GM19455 (cell line): ENCODE results near the gene PCYOX1L.

Experiments
- ATAC-seq: cut with Tn5 transposase; IDR thresholded peaks from one replicate; pipeline ENCODE4 v1.9.1; 2021; ENCODE audit not compliant: unreplicated experiment

The PCYOX1L gene

GRCh38 chr5:149367249-149367971 lies 9.6 kb downstream of the PCYOX1L start:
- ATAC-seq: peak; percentile 73

DNA sequence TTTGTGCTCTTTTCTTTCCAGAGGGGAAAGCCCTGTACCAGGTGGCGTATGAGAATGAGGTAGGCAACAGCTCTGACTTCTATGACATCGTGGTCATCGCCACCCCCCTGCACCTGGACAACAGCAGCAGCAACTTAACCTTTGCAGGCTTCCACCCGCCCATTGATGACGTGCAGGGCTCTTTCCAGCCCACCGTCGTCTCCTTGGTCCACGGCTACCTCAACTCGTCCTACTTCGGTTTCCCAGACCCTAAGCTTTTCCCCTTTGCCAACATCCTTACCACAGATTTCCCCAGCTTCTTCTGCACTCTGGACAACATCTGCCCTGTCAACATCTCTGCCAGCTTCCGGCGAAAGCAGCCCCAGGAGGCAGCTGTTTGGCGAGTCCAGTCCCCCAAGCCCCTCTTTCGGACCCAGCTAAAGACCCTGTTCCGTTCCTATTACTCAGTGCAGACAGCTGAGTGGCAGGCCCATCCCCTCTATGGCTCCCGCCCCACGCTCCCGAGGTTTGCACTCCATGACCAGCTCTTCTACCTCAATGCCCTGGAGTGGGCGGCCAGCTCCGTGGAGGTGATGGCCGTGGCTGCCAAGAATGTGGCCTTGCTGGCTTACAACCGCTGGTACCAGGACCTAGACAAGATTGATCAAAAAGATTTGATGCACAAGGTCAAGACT lies 10.3 kb downstream of the PCYOX1L start:
- ATAC-seq: no peak

DNA sequence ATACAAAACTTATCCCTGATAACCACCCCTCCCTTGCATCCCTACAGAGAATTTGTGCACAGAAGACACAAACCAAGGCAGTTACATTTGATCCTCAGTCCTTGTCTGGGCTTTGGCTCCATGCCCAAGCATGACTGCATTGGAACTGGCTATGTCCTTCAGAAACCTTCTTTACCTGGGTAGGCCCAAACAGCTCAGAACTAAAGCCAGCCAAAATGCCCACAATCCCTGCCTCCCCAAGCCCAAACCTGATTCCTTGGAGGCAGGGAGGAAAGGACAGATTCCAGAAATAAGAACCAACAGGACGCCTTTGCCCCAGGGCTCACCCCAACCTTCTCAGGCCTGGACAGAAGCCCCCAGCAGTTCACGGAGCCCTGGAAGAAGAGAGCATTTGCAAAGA lies 13.0 kb downstream of the PCYOX1L start:
- no peak for ATAC-seq

GRCh38 chr5:149371296-149371962 lies 13.6 kb downstream of the PCYOX1L start:
- peak; percentile 76 for ATAC-seq

DNA sequence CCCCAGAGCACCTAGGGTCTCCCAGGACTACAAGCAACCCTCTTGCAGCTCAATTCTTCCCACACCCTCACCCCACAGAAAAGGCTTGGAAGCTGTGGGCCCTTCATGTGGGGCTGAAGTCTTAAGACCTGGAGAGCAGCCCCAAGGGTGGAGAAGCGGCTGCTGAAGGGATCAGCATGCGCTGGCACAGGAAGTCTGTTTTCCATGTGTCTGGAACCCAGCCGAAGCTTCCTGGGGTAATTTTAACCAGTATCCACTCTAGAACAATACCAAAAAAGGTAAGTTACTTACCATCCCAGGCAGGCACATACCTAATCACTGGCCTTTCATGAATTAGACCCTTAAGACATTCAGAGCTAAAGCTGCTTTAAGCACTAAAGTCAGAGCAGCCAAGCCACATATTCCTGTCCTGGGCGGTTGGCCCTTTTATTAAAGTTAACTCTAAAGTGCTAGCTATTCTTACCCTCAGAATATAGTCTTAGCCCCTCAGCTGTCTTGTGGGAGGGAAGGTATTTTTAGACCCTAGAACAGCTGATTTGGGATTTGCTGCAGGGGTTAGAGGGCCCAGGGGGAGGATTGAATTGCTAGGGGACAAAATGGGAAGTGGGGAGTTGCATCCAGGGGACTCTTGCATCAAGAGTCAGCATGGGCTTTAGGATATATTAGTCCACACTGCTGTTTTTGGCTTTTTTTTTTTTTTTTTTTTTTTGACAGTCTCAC lies 14.4 kb downstream of the PCYOX1L start:
- ATAC-seq: no peak

- ATAC-seq: no peak
Measured at GRCh38 chr5:149372932-149373331, 15.1 kb downstream of the PCYOX1L start.

DNA sequence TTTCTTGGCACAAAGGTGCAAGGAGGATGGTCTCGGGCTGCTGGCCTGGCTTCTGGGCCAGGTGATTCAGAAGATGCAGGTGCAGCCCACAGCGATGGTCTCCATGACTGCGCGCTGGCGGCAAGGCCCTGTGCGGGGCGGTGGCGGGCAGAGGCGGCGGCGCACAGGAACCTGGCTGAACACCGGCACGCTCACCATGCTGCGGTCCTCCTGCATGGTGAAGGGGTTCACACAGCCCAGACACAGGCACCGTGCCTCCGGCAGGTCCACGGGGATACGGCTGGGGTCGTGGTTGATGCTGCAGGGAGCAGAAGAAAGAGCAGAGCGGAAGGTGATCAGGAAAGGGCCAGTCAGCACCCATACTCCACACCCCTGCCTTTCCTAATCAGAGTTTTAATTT lies 16.5 kb downstream of the PCYOX1L start:
- ATAC-seq: no peak

DNA sequence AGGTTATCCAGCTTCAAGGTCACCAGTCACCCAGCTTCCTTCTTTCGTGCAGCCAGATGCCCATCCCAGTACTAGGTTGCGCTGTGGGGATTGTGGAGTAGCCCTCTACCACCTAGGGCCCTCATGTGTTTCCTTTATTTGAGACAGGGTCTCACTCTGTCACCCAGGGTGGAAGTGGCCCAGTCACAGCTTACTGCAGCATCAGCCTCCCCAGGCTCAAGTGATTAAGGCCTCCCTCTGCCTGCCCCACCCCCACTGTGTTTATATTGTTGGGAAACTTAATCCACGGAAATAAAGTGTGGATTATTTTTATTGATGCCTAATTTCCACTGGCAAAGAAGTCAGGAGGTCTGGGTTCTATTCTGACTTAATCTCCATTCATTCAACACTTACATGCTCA lies 17.0 kb downstream of the PCYOX1L start:
- no peak for ATAC-seq

GRCh38 chr5:149375434-149375833 lies 17.6 kb downstream of the PCYOX1L start:
- ATAC-seq: no peak

DNA sequence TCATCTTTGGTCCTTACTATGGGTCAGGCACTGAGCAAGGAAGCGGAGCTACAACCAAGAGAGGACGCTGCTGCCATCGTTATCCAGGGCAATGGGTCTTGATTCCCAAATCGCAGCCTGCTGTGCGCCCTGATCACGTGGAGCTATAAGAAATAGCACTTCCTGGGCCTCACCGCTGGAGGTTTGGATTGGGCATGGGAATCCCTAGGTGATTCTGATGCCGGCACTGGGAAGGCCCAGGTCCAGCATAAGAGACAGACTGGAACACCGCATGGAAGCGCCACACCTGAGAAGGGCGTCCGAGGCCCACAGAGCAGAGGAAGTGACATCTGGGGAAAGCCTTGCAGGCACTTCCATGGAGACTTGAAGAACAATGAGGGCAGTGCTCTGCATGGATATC lies 18.3 kb downstream of the PCYOX1L start:
- no peak for ATAC-seq

GRCh38 chr5:149376711-149377447 lies 19.0 kb downstream of the PCYOX1L start:
- ATAC-seq: no peak

DNA sequence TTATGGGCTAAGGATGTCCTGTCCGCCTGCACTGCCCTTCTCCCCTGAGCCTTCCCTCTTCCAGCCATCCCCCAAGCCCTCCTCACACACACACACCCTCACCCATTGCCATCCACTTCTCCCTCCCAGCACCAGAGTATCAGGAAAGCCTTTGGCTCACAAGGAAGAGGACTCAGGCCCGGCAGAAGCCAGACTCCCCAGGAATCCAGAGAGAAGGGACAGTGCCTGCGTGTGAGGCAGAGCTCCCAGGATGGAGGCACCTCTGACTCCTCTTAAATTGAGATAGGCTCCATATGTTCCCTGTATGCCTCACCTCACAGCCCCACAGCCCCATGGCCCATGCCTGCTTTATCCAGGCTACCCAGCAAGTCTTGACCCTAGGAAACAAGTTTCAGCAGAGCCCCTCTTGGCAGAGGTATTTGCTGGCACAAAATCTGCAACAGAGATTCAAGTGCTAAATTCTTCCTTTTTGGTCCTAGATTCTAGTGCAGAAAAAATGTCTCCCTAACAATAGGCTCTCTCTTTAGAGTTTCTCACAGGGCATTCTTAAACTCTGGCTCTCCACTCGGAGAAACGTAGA lies 20.5 kb downstream of the PCYOX1L start:
- no peak for ATAC-seq

GRCh38 chr5:149379177-149379761 lies 21.4 kb downstream of the PCYOX1L start, which contains the start of gene IL17B:
Gene IL17B, minus strand, starts transcription at chr5:149379292. Its CDS starts 67 bp downstream, at chr5:149379225.
- no peak for ATAC-seq

DNA sequence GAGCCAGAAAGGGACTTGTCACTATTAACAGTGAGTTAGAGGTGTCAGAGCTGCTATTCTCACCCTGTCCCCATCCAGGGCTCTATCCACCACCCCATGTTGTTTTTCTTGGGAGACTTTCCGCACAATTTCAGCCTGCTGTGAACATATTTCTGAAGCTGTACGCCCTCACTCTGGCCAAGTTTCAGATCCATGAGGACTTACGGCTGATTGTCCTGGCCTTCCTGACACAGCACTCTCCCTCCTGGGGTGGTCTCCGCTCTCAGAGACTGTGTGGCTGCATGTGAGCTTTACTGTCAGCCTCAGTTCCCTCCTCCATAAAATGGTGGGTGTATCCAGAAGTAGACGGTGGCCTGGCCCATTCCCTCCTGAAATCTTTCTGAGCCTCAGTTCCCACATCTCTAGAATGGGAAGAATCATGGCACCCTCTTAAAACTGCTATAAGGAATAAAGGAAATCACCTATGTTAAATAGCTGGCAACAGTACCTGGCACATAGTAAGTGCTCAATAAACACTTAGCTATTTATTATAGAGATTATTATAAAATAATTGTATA lies 22.1 kb downstream of the PCYOX1L start:
- ATAC-seq: no peak

- no peak for ATAC-seq
Measured at GRCh38 chr5:149380466-149381121, 22.7 kb downstream of the PCYOX1L start.

DNA sequence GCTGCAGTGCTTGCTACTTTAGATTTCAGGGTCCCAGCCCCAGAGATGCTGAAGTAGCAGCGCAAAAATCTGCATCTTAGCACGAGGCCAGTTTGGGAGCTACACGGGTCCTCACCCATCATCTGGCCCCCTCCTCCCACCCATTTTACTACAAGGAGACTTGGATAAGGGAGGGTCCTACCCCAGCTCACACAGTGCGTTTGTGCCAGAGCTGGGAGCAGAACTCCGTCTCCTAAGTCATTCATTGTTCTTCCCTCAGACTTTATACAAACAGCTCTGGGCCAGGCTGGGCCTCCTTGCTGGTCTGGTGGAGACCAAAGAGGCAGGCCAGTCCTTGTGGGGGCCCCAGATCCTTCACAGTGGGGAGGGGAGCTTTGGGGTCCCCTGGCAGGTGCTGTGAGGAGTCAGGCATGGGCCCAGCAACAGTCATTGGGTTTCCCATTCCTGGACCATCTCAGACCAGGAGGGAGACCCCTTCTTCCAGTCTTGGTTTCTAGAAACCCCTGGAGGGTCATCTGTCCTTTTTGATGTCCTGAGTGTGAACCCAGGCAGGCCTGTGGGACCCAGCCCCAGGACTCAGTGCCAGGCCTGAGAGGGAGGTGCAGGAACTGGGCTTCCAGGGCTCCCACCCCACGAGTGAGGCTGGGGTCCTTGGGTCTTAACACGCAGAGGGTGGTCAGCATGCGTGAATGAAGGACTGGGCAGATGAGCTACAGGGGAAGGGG lies 23.6 kb downstream of the PCYOX1L start:
- ATAC-seq: peak; percentile 19

DNA sequence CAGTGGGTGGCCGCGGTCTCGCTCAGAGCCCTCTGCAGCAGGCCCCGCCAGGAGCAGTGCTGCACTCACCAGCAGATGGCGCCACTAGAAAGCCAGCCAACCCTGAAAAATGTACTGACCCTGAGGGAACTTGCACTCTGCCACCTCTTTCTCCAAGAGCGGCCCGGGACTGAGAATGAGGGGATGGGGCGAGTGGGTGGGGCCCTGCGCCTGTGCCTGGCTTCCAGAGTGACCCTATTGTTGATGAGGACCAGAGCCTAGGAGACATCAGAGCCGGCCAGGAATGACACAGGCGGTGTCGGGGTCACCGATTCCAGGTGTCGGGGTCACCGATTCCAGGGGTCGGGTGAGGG lies 24.1 kb downstream of the PCYOX1L start:
- peak; percentile 87 for ATAC-seq

DNA sequence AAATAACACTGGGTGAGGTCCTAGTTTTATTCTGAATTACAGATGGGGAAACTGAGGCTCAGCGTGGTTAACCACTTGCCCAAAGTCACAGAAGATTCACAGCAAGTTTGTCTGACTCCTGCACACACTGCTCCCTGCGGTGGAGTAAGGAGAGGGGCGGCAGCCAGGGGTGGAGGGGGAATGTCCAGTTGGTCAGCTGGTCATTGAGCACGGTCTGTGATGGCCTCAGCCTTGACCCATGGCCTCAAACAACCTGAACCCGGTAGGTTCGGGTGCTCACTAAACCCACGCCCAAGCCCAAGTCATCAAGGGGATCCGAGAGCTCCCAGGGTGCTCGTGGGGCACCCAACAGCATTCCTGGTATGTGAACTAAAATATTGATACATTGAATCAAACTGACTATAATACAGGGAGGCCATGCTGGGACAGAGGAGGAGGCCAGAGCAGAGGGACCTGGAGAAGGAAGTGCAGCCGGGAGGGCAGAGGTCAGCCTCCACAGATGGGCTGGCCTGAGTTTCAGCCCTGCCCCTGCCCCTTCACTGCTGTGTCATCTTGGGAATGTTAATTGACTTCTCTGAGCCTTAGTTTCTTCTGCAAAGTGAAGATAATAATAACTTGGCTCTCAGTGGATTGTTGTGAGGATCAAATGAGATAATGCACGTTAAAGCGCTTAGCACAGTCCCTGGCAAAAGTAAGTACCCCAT lies 24.8 kb downstream of the PCYOX1L start:
- no peak for ATAC-seq
